Breast epithelium (tissue), 4 donors: Measurements from ENCODE around the gene SYNPO2. TPM values are rescaled to one million over a fixed set of nuclear protein-coding genes. Genes with fewer than 3 reads are reported as not detected.

Experiments
- DNase-seq, 2 donors: peaks; one replicate each; pipeline ENCODE4 v3.0.0-alpha.2; 2019; ENCODE audit warnings: low spot score in 2 of 2
- H3K27ac ChIP-seq, 2 donors: fragments of 200-600 bp; sonication (generic) in 1 of 2; one replicate each; pipeline ENCODE4 v1.5.1; 2016 to 2019; ENCODE audit warnings: mild to moderate bottlenecking in 1 of 2
- H3K27me3 ChIP-seq, 2 donors: fragments of 200-600 bp; sonication (generic) in 1 of 2; one replicate each; pipeline versions ENCODE4 v1.5.1 to v1.6.0; 2017 to 2019; ENCODE audit warnings: control low read depth in 1 of 2, mild to moderate bottlenecking in 1 of 2
- H3K36me3 ChIP-seq: fragments of 200-600 bp; one replicate; pipeline ENCODE4 v1.5.1; 2019
- H3K4me1 ChIP-seq, 2 donors: fragments of 200-600 bp; sonication (generic); one replicate each; pipeline ENCODE4 v1.5.1; 2016 to 2019; ENCODE audit warnings: control low read depth in 1 of 2
- H3K4me3 ChIP-seq, 3 donors: fragments of 200-600 bp; sonication (generic); 1 replicate in 2 of 3; 2 replicates in 1 of 3; pipeline ENCODE4 v1.5.1; 2016 to 2019; ENCODE audit warnings: mild to moderate bottlenecking in 3 of 3, moderate library complexity in 2 of 3
- H3K9me3 ChIP-seq, 2 donors: fragments of 200-600 bp; sonication (generic) in 1 of 2; one replicate each; pipeline ENCODE4 v1.5.1; 2016 to 2019; ENCODE audit warnings: control low read depth in 1 of 2
- CTCF ChIP-seq, 3 donors: fragments of 450-650 bp; IDR thresholded peaks; one replicate each; pipeline ENCODE4 v1.5.1; 2016 to 2017; ENCODE audit warnings: antibody characterized with exemption in 3 of 3, mild to moderate bottlenecking in 3 of 3, moderate library complexity in 3 of 3
- POLR2A ChIP-seq: fragments of 450-650 bp; IDR thresholded peaks from one replicate; pipeline ENCODE4 v1.6.1; 2016; ENCODE audit warnings: antibody characterized with exemption, mild to moderate bottlenecking, moderate library complexity
- POLR2AphosphoS5 ChIP-seq, 3 donors: sonication (generic); formaldehyde crosslinking; IDR thresholded peaks; one replicate each; pipeline ENCODE4 v1.6.1; 2017; ENCODE audit warnings: antibody characterized with exemption in 3 of 3
- intact Hi-C: fragments of 100-400 bp; cut with DNase I; formaldehyde crosslinking; loops from one replicate; pipeline ENCODE4 v1.15.1; 2023; ENCODE audit warnings: low total_unique reads
- total RNA-seq, 3 donors: library from RNA; depleted of rRNA; stranded (reverse); fragments of >200 nt; gene quantifications; one replicate each; pipeline ENCODE4 v1.1.0, GENCODE V29; 2016

Gene SYNPO2
- total RNA-seq, 3 donors from 2014 or later = 30.2 to 90.1 (median 52.7) TPM

DNA sequence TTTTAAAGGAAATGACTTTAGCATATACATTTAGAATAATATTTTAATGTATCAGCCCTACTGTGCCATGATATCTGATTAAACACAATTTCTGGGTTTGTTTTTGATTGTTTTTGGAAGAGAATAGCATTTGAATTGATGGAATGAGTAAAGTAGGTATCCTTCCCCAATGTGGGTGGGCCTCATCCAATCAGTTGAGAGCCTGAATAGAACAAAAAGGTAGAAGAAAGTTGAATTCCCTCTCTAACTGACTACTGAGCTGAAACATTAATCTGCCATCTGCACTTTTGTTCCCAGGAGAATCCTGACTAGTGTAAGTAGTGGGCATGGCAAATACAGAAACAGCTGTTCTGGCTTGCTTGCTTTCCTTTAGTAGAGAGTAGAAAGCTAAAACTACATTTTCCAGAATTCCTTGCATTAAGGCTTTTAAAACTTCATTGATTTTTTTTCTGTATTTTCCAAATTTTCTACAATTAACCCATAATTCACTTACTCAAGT is 43.1 kb upstream of the SYNPO2 start:
- no peak overlapping the region for H3K27ac ChIP-seq
- intact Hi-C loops = no loop called here
- DNase-seq = no peak
- no peak overlapping the region for H3K4me3 ChIP-seq
- no peaks in the 10 kb centered on the region for H3K4me1 ChIP-seq
- H3K27me3 ChIP-seq = no peaks in the 10 kb centered on the region
- H3K9me3 ChIP-seq = no peaks in the 10 kb centered on the region
- TF ChIP-seq CTCF (IDR thresholded peaks at IDR 0.05) = no peak
- TF ChIP-seq POLR2A = no peak
- no peak for TF ChIP-seq POLR2AphosphoS5 (IDR thresholded peaks at IDR 0.05)
- no peaks in the 10 kb centered on the region for H3K36me3 ChIP-seq

GRCh38 chr4:118846979-118847378 is 41.7 kb upstream of the SYNPO2 start:
- H3K4me1 ChIP-seq = no peaks in the 10 kb centered on the region
- H3K27me3 ChIP-seq = no peaks in the 10 kb centered on the region
- intact Hi-C loops = no loop called here
- TF ChIP-seq POLR2A = no peak
- no peak for TF ChIP-seq POLR2AphosphoS5 (IDR thresholded peaks at IDR 0.05)
- no peak for TF ChIP-seq CTCF (IDR thresholded peaks at IDR 0.05)
- H3K4me3 ChIP-seq = no peak overlapping the region
- no peak for DNase-seq
- no peaks in the 10 kb centered on the region for H3K9me3 ChIP-seq
- no peaks in the 10 kb centered on the region for H3K36me3 ChIP-seq
- H3K27ac ChIP-seq = no peak overlapping the region

DNA sequence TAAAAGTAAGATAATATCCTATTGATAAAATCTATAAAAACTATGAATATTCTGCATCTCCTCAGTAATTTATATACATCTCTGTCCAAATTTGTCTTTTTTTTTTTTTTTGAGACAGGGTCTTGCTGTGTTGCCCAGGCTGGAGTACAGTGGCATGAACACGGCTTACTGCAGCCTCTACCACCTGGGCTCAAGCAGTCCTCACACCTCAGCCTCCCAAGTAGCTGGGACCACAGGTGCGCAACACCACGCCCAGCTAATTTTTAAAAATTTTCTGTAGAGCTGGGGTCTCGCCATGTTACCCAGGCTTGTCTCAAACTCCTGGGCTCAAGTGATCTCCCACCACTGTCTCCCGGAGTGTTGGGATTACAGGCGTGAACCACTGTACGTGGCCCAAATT is 40.4 kb upstream of the SYNPO2 start:
- no peaks in the 10 kb centered on the region for H3K27me3 ChIP-seq
- no peak overlapping the region for H3K27ac ChIP-seq
- no peaks in the 10 kb centered on the region for H3K36me3 ChIP-seq
- DNase-seq = no peak
- H3K9me3 ChIP-seq = no peaks in the 10 kb centered on the region
- no peak overlapping the region for H3K4me3 ChIP-seq
- no peaks in the 10 kb centered on the region for H3K4me1 ChIP-seq
- intact Hi-C loops = no loop called here
- no peak for TF ChIP-seq POLR2A
- no peak for TF ChIP-seq POLR2AphosphoS5 (IDR thresholded peaks at IDR 0.05)
- no peak for TF ChIP-seq CTCF (IDR thresholded peaks at IDR 0.05)

GRCh38 chr4:118848901-118849300 is 39.8 kb upstream of the SYNPO2 start:
- intact Hi-C loops = no loop called here

More at GRCh38 chr4:118848901-118849300, 39.8 kb upstream of the SYNPO2 start:
- no peaks in the 10 kb centered on the region for H3K4me1 ChIP-seq
- no peaks in the 10 kb centered on the region for H3K9me3 ChIP-seq
- TF ChIP-seq CTCF (IDR thresholded peaks at IDR 0.05) = no peak
- no peak for TF ChIP-seq POLR2A
- TF ChIP-seq POLR2AphosphoS5 (IDR thresholded peaks at IDR 0.05) = no peak
- H3K27ac ChIP-seq = no peak overlapping the region
- H3K27me3 ChIP-seq = no peaks in the 10 kb centered on the region
- DNase-seq = no peak
- no peaks in the 10 kb centered on the region for H3K36me3 ChIP-seq
- no peak overlapping the region for H3K4me3 ChIP-seq
